K562 (cell line): ENCODE measurements around the gene VILL. TPM values are rescaled to one million over a fixed set of nuclear protein-coding genes. Genes with fewer than 3 reads are reported as not detected.

Experiments
- BCLAF1 ChIP-seq, 2 experiments: fragments of 450-650 bp in 1 of 2; IDR thresholded peaks; 2 replicates each; pipeline ENCODE4 v1.6.1; 2011 to 2017; ENCODE audit warnings: low read depth in 2 of 2, antibody characterized with exemption in 1 of 2, borderline replicate concordance in 1 of 2, low read length in 1 of 2, mild to moderate bottlenecking in 1 of 2, mixed read lengths in 1 of 2; ENCODE audit not compliant: control insufficient read depth in 1 of 2
- E2F6 ChIP-seq, 2 experiments: IDR thresholded peaks; 2 replicates each; pipeline ENCODE4 v1.6.1; 2011; ENCODE audit warnings: borderline replicate concordance in 1 of 2, control low read depth in 1 of 2, low read depth in 1 of 2, low read length in 1 of 2, mild to moderate bottlenecking in 1 of 2, mixed read lengths in 1 of 2, moderate library complexity in 1 of 2; ENCODE audit not compliant: insufficient read depth in 1 of 2, insufficient read length in 1 of 2, poor library complexity in 1 of 2, severe bottlenecking in 1 of 2; ENCODE audit errors: extremely low read depth in 1 of 2
- HNRNPUL1 ChIP-seq: fragments of 200-400 bp; formaldehyde crosslinking; IDR thresholded peaks from 2 replicates; pipeline ENCODE4 v1.6.1; 2017; ENCODE audit warnings: low read length
- HOXB6 ChIP-seq: fragments of 250-450 bp; sonication (Bioruptor Pico); IDR thresholded peaks from 2 replicates; pipeline ENCODE4 v1.5.1; 2022; ENCODE audit warnings: mild to moderate bottlenecking, borderline replicate concordance
- MGA ChIP-seq: fragments of 450-650 bp; IDR thresholded peaks from 2 replicates; pipeline ENCODE4 v1.6.1; 2016; ENCODE audit warnings: mild to moderate bottlenecking, moderate library complexity
- SMAD2 ChIP-seq: fragments of 150-350 bp; IDR thresholded peaks from 2 replicates; pipeline ENCODE4 v1.6.1; 2014; ENCODE audit warnings: low read depth, mild to moderate bottlenecking, low read length
- ZNF280A ChIP-seq: fragments of 450-650 bp; IDR thresholded peaks from 2 replicates; pipeline ENCODE4 v1.6.1; 2018; ENCODE audit warnings: mild to moderate bottlenecking, low read depth; ENCODE audit not compliant: partially characterized antibody
- polyA plus RNA-seq, 8 experiments: library from polyadenylated mRNA; depleted of rRNA in 4 of 8; stranded (reverse) in 5 of 8; unstranded in 3 of 8; fragments of >200 nt; fragmentation: Nextera tagmentation in 2 of 8; fragmentation: Illumina TruSeq in 1 of 8; extraction: Ambion mirVana in 2 of 8; extraction: Trizol in 1 of 8; gene quantifications; 2 replicates each; pipeline versions ENCODE4 v1.2.1 to v1.2.3, GENCODE V29; 2011 to 2014; ENCODE audit warnings: inconsistent platforms in 1 of 8, missing spikeins in 1 of 8
- total RNA-seq, 7 experiments: library from RNA; depleted of rRNA in 6 of 7; stranded (reverse); fragments of >200 nt in 6 of 7; fragmentation: Illumina TruSeq in 2 of 7; extraction: Trizol in 2 of 7; gene quantifications; 2 replicates each; pipeline versions ENCODE4 v1.2.1 to v1.2.3, GENCODE V29; 2011 to 2021; ENCODE audit warnings: low replicate concordance in 1 of 7

The VILL gene
- total and polyA plus RNA-seq, 9 of the 15 experiments (the other 6 are each of a cell fraction or from before 2014, with no cell fraction given) = 0.11 to 16.0 (median 8.8) TPM

- TF ChIP-seq BCLAF1 (IDR thresholded peaks at IDR 0.05; ENCODE audit: borderline replicate concordance in 1 of 2, control insufficient read depth in 1 of 2, low read depth in 2 of 2, low read length in 1 of 2) (no peak), HOXB6 (CRISPR knock-in tag) (no peak), SMAD2 (no peak), MGA (peak; percentile 52; the same call in 1 of the 2 replicates), E2F6 (IDR thresholded peaks at IDR 0.05; ENCODE audit: borderline replicate concordance in 1 of 2, extremely low read depth in 1 of 2, insufficient read depth in 1 of 2, insufficient read length in 1 of 2, low read depth in 1 of 2, low read length in 1 of 2, poor library complexity in 1 of 2, severe bottlenecking in 1 of 2) (peak in 1 of 2 experiments; percentile 15), HNRNPUL1 (no peak), ZNF280A (no peak)
Observed at GRCh38 chr3:38039101-38039898, 48.7 kb downstream of the VILL start, which contains the start of gene DLEC1 (continued).
